WTC11 (cell line): Measurements from ENCODE around the gene RAB22A.

Source experiments
- ARID4B ChIP-seq: sonication (generic); formaldehyde crosslinking; IDR thresholded peaks from 2 replicates; pipeline ENCODE4 v1.8.0; 2023; ENCODE audit warnings: missing genetic modification reagents, mild to moderate bottlenecking, borderline replicate concordance
- ATF3 ChIP-seq: sonication (generic); formaldehyde crosslinking; conservative IDR thresholded peaks from 2 replicates; pipeline ENCODE4 v1.8.1; 2022; ENCODE audit warnings: mild to moderate bottlenecking, missing genetic modification reagents
- CREB1 ChIP-seq: sonication (generic); formaldehyde crosslinking; IDR thresholded peaks from 2 replicates; pipeline ENCODE4 v1.8.0; 2023; ENCODE audit warnings: mild to moderate bottlenecking, missing genetic modification reagents
- CTCF ChIP-seq: fragments of 200-600 bp; IDR thresholded peaks from 2 replicates; pipeline ENCODE4 v1.8.0; 2022; ENCODE audit warnings: antibody characterized with exemption
- ELF4 ChIP-seq: sonication (generic); formaldehyde crosslinking; IDR thresholded peaks from 2 replicates; pipeline ENCODE4 v1.8.1; 2022; ENCODE audit warnings: low read depth, mild to moderate bottlenecking, moderate library complexity, missing genetic modification reagents
- ESRRA ChIP-seq: sonication (generic); formaldehyde crosslinking; IDR thresholded peaks from 2 replicates; pipeline ENCODE4 v1.8.1; 2022; ENCODE audit warnings: mild to moderate bottlenecking, missing genetic modification reagents, borderline replicate concordance
- IRF1 ChIP-seq: sonication (generic); formaldehyde crosslinking; IDR thresholded peaks from 2 replicates; pipeline ENCODE4 v1.8.0; 2023; ENCODE audit warnings: missing genetic modification reagents
- JAZF1 ChIP-seq: fragments of 250-450 bp; sonication (Bioruptor Pico); IDR thresholded peaks from 2 replicates; pipeline ENCODE4 v1.9.0; 2021; ENCODE audit warnings: moderate library complexity, mild to moderate bottlenecking, inconsistent platforms
- MAX ChIP-seq: sonication (generic); formaldehyde crosslinking; IDR thresholded peaks from 2 replicates; pipeline ENCODE4 v1.8.0; 2022; ENCODE audit warnings: mild to moderate bottlenecking, missing genetic modification reagents
- NFYB ChIP-seq: sonication (generic); formaldehyde crosslinking; conservative IDR thresholded peaks from 2 replicates; pipeline ENCODE4 v1.8.0; 2022; ENCODE audit warnings: low read depth, missing genetic modification reagents
- PRDM15 ChIP-seq: sonication (generic); formaldehyde crosslinking; IDR thresholded peaks from 2 replicates; pipeline ENCODE4 v1.8.0; 2022; ENCODE audit warnings: missing genetic modification reagents
- SMAD3 ChIP-seq: sonication (generic); formaldehyde crosslinking; IDR thresholded peaks from 2 replicates; pipeline ENCODE4 v1.8.0; 2022; ENCODE audit warnings: missing genetic modification reagents, mild to moderate bottlenecking, borderline replicate concordance
- USF2 ChIP-seq: sonication (generic); formaldehyde crosslinking; IDR thresholded peaks from 2 replicates; pipeline ENCODE4 v1.8.1; 2023; ENCODE audit warnings: mild to moderate bottlenecking, missing genetic modification reagents, moderate library complexity
- ZNF263 ChIP-seq: sonication (generic); formaldehyde crosslinking; IDR thresholded peaks from 2 replicates; pipeline ENCODE4 v1.8.1; 2022; ENCODE audit warnings: low read depth, mild to moderate bottlenecking, moderate library complexity, missing genetic modification reagents

GRCh38 chr20:58398254-58398653, 88.7 kb downstream of the RAB22A start:
- TF ChIP-seq USF2 (CRISPR knock-in tag) (no peak), CTCF (no peak), ZNF263 (CRISPR knock-in tag) (no peak), SMAD3 (CRISPR knock-in tag) (no peak), NFYB (CRISPR knock-in tag) (no peak), ESRRA (CRISPR knock-in tag) (no peak), IRF1 (CRISPR knock-in tag) (no peak), ELF4 (CRISPR knock-in tag) (no peak), ATF3 (no peak), MAX (CRISPR knock-in tag) (no peak), CREB1 (CRISPR knock-in tag) (no peak), PRDM15 (no peak), JAZF1 (no peak), ARID4B (CRISPR knock-in tag) (no peak)
